HG02938 (cell line): ENCODE data around the gene GPR157.

Source experiments
- ATAC-seq: cut with Tn5 transposase; IDR thresholded peaks from one replicate; pipeline ENCODE4 v1.9.1; 2021; ENCODE audit warnings: mild to moderate bottlenecking, moderate library complexity; ENCODE audit not compliant: unreplicated experiment

GPR157 gene

GRCh38 chr1:9065213-9065751 is 63.6 kb downstream of the GPR157 start:
- no peak for ATAC-seq

DNA sequence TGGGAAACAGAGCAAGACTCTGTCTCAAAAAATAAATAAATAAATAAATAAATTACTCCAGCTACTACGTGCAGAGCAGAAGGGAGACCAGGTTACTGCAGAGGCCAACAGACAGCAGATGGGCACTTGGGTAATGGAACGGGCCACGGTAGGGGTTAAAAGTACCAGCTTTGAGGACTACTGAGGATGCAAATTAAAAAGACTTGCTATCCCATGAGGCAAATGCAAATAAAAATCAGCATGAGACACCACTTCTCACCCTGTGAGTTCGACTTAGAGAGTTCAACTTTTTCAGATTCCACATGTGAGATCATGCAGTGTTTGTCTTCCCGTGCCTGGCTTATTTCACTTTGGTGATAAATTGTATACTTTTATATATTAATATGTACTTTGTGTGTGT is 66.1 kb downstream of the GPR157 start:
- ATAC-seq = no peak

DNA sequence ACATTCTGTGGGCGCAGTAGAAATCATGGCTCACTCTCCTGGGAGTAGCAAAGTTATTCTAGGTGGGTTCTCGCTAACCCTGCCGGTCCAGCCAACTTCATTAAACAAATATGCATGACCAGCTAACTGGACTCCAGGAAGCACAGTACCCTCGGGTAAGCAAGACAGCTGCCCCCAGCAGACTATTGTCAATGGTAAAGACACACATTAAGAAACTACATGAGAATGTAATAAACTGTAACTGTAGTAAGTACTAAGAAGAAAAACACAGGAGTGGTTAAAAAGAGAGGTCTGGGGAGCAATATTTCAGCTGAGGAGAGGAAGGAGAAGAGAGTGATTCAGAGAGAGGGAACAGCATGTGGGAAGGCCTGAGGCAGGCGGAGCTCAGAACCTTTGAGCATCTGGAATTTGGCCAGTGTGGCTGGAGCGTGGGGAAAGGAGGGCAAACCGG is 66.9 kb downstream of the GPR157 start:
- ATAC-seq = no peak

- no peak for ATAC-seq
Observed at GRCh38 chr1:9061252-9061960, 67.5 kb downstream of the GPR157 start.

DNA sequence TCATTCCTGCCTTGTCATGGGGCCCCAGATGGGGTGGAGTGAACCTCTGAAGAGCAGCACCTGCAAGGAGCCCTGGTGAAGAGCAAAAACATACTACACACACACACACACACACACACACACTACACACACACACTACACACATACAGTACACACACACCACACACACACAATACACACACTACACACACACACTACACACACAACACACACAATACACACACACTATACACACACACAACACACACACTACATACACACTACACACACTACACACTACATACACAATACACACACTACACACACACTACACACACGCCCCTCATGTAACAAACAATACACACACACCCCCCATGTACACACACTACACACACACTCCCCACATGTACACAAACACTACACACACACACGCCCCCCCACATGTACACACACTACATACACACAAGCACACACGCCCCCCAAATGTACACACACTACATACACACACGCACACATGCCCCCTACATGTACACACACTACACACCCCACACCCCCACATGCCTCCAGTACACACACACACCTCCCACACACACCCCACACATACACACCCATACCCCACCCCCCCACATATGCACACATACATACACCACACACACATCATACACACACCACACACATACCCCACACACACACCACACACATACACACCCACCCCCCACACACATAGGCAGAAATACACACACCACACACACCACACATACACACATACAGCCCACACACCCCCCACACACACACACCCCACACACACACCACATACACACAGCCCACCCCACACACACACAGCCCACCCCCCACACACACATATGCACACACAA is 68.8 kb downstream of the GPR157 start:
- ATAC-seq = no peak

DNA sequence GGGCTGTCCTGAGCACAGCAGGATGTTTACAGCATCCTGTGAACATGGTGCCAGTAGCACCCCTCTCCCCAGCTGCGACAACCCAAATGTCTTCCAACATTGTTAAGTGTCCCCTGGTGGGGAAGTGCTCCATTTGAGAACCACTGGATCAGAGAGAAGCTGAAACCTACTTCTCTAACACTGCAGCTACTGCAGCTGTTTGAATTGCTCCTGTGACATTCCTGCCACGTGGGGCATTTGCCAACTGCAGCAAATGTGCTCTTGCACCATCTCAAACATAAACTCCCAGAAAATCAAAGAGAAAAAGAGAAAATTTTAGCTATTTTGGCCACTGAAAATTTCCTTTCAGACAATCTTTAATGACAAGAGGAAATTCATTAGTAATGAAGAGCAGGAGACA is 70.4 kb downstream of the GPR157 start:
- no peak for ATAC-seq

GRCh38 chr1:9057851-9058250 is 71.1 kb downstream of the GPR157 start:
- no peak for ATAC-seq

GRCh38 chr1:9052272-9053049 is 76.4 kb downstream of the GPR157 start:
- ATAC-seq = no peak

- no peak for ATAC-seq
Observed at GRCh38 chr1:9051379-9051778, 77.5 kb downstream of the GPR157 start.

GRCh38 chr1:9050803-9051202 is 78.1 kb downstream of the GPR157 start:
- ATAC-seq = no peak
